HG03575 (cell line): ENCODE results near the gene FCHO2.

Source experiments
- ATAC-seq: cut with Tn5 transposase; IDR thresholded peaks from one replicate; pipeline ENCODE4 v1.9.1; 2021; ENCODE audit not compliant: unreplicated experiment, insufficient number of reproducible peaks, low FRiP score; ENCODE audit errors: extremely low read depth

Gene FCHO2

GRCh38 chr5:73126381-73126780, 170.5 kb downstream of the FCHO2 start:
- ATAC-seq: no peak

- ATAC-seq: no peak
Observed at GRCh38 chr5:73126957-73127356, 171.1 kb downstream of the FCHO2 start.

GRCh38 chr5:73129143-73129542, 173.3 kb downstream of the FCHO2 start:
- no peak for ATAC-seq

- ATAC-seq: no peak
Observed at GRCh38 chr5:73130811-73131210, 175.0 kb downstream of the FCHO2 start.

GRCh38 chr5:73131711-73132425, 176.0 kb downstream of the FCHO2 start:
- no peak for ATAC-seq

- ATAC-seq: no peak
Observed at GRCh38 chr5:73132759-73133158, 176.9 kb downstream of the FCHO2 start.

- ATAC-seq: no peak
Observed at GRCh38 chr5:73135021-73135420, 179.2 kb downstream of the FCHO2 start.

GRCh38 chr5:73135429-73136054, 179.7 kb downstream of the FCHO2 start:
- no peak for ATAC-seq

- no peak for ATAC-seq
Observed at GRCh38 chr5:73136055-73136562, 180.3 kb downstream of the FCHO2 start.

- ATAC-seq: no peak
Observed at GRCh38 chr5:73137563-73138530, 182.0 kb downstream of the FCHO2 start.

- ATAC-seq: no peak
Observed at GRCh38 chr5:73139485-73139884, 183.6 kb downstream of the FCHO2 start.
